Spleen (tissue), 7 donors: ENCODE data around the gene TRIM43B.

Experiments
- POLR2A ChIP-seq, 3 donors: fragments of 450-650 bp; IDR thresholded peaks; one replicate each; pipeline ENCODE4 v1.5.1; 2017; ENCODE audit warnings: antibody characterized with exemption in 3 of 3, mild to moderate bottlenecking in 1 of 3
- TF ChIP-seq, protein P1 (sequence below), 11 experiments: fragments of 200-600 bp in 7 of 11; fragments of 450-650 bp in 4 of 11; sonication (generic) in 4 of 11; IDR thresholded peaks in 8 of 11; conservative IDR thresholded peaks in 3 of 11; 1 replicate in 7 of 11; 2 replicates in 4 of 11; pipeline versions ENCODE4 v1.4.0 to v1.8.0; 2016 to 2021; ENCODE audit warnings: antibody characterized with exemption in 11 of 11, inconsistent platforms in 4 of 11, mild to moderate bottlenecking in 1 of 11
- donor health status: DM: no; HTN: no; CAD: no; lungs with moderate emphysema.
- donor health status: DM: no; HTN: no; CAD: no.
- donor health status: DM: no; HTN: no; CAD: no.

DNA sequence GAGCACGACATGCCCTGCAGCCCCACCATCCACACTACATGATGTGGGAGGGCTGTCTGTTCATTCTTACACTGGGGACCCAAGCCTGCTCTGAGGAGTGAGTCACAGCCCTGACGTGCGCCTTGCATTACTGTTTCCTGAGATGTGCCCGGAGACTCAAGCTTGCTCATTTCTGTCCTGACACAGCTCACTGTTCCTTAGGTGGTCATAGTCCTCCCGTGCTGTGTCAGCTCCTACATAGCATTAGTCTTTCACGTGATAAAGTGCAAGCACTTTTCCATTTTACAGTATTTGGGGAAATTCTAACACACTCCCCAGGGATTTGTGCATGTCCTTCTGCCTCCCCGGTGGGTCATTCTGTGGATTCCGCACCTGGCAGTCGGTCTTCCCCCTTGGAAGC lies 46.2 kb upstream of the TRIM43B start:
- TF ChIP-seq, protein P1, sequence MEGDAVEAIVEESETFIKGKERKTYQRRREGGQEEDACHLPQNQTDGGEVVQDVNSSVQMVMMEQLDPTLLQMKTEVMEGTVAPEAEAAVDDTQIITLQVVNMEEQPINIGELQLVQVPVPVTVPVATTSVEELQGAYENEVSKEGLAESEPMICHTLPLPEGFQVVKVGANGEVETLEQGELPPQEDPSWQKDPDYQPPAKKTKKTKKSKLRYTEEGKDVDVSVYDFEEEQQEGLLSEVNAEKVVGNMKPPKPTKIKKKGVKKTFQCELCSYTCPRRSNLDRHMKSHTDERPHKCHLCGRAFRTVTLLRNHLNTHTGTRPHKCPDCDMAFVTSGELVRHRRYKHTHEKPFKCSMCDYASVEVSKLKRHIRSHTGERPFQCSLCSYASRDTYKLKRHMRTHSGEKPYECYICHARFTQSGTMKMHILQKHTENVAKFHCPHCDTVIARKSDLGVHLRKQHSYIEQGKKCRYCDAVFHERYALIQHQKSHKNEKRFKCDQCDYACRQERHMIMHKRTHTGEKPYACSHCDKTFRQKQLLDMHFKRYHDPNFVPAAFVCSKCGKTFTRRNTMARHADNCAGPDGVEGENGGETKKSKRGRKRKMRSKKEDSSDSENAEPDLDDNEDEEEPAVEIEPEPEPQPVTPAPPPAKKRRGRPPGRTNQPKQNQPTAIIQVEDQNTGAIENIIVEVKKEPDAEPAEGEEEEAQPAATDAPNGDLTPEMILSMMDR (IDR thresholded peaks at IDR 0.05 in 8 of 11, conservative IDR thresholded peaks at IDR 0.05 in 3 of 11): no peak
- no peak for TF ChIP-seq POLR2A (IDR thresholded peaks at IDR 0.05)
